Measurements from ENCODE around the gene SCYL2. TPM values are rescaled to one million over a fixed set of nuclear protein-coding genes. Genes with fewer than 3 reads are reported as not detected.
A peak's percentile ranks its signal among the peaks of the same experiment; 100 is the strongest.

SCYL2 gene
- total RNA-seq, 1 donor from 2014 or later, result 73.3 TPM

- Mint-ChIP-seq H3K9me3 (ENCODE audit: low read depth) (peaks cover 4% of the 10 kb centered on the region), H3K4me3 (ENCODE audit: low read depth) (no peak overlapping the region), H3K27me3 (no peaks in the 10 kb centered on the region), H3K27ac (no peak overlapping the region), H3K4me1 (ENCODE audit: low read depth) (peaks cover 3% of the 10 kb centered on the region), H3K36me3 (ENCODE audit: insufficient read depth) (peaks cover 6% of the 10 kb centered on the region)
- no peak for TF ChIP-seq CTCF (IDR thresholded peaks at IDR 0.05; ENCODE audit: unreplicated experiment)
- no peak for DNase-seq (ENCODE audit: low spot score, unreplicated experiment)
These were observed 78.2 kb downstream of the SCYL2 start for GRCh38 chr12:100345020-100345767.

- no peaks in the 10 kb centered on the region for H3K27me3 Mint-ChIP-seq
- TF ChIP-seq CTCF (IDR thresholded peaks at IDR 0.05; ENCODE audit: unreplicated experiment), result no peak
- no peak for DNase-seq (ENCODE audit: low spot score, unreplicated experiment)
- no peak overlapping the region for H3K27ac Mint-ChIP-seq
- H3K36me3 Mint-ChIP-seq (ENCODE audit: insufficient read depth), result peaks cover 4% of the 10 kb centered on the region
- peaks cover 3% of the 10 kb centered on the region for H3K4me1 Mint-ChIP-seq (ENCODE audit: low read depth)
- peaks cover 4% of the 10 kb centered on the region for H3K9me3 Mint-ChIP-seq (ENCODE audit: low read depth)
- H3K4me3 Mint-ChIP-seq (ENCODE audit: low read depth), result no peak overlapping the region
These were observed 79.7 kb downstream of the SCYL2 start for GRCh38 chr12:100346660-100347059.

DNA sequence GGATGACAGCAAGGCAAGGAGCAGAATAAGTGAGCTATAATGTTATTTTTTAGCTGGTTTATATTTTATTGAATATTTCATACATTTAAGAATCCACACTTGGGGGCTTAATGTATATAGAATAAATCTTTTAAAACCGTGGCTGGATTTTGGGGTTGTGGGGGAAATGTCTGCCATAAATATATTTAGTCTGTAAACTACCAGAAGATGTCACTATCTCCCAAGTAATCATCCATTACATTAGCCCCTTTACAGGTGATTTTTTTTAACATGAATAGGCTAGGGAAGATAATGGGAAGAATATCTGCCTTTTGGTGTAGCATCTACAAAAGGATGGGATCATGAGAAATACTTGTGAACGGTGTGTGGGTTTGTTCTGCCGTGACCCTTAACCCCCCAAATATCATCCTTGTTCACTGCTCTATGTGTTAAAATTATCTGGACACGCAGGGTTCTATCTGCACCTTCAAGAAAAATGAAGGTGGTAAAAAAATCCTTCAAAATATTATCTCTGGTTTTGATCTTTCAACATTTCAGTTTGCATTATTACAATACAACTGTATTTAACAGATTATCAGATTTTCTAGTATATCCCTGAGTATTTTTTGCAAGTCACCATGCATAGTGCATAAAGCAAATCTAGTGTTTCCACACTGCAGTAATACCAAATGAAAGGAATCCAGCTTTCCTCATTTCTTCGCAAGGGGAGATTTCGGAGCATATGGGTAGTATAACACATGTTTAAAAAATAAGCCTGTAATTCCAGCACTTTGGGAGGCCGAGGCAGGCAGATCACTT, 81.9 kb downstream of the SCYL2 start:
- no peaks in the 10 kb centered on the region for H3K9me3 Mint-ChIP-seq (ENCODE audit: low read depth)
- no peaks in the 10 kb centered on the region for H3K36me3 Mint-ChIP-seq (ENCODE audit: insufficient read depth)
- no peak overlapping the region for H3K4me3 Mint-ChIP-seq (ENCODE audit: low read depth)

GRCh38 chr12:100356644-100357223, 89.8 kb downstream of the SCYL2 start, which contains the start of gene SLC17A8:
Gene SLC17A8, plus strand, starts transcription at chr12:100357074. Its CDS starts 318 bp downstream, at chr12:100357392.
- DNase-seq (ENCODE audit: low spot score, unreplicated experiment), result peak; percentile 11
- TF ChIP-seq CTCF (IDR thresholded peaks at IDR 0.05; ENCODE audit: unreplicated experiment), result no peak
- Mint-ChIP-seq H3K4me1 (ENCODE audit: low read depth) (peaks cover 16% of the 10 kb centered on the region), H3K4me3 (ENCODE audit: low read depth) (no peak within 1 kb of the TSS), H3K27ac (no peak within 1 kb of the TSS), H3K36me3 (ENCODE audit: insufficient read depth) (no peaks in the 10 kb centered on the region), H3K9me3 (ENCODE audit: low read depth) (no peaks in the 10 kb centered on the region), H3K27me3 (peaks cover 21% of the 10 kb centered on the region)

More for the DNA sequence above, 81.9 kb downstream of the SCYL2 start:
- TF ChIP-seq CTCF (IDR thresholded peaks at IDR 0.05; ENCODE audit: unreplicated experiment), result peak; percentile 59
- Mint-ChIP-seq H3K4me1 (ENCODE audit: low read depth) (peaks cover 3% of the 10 kb centered on the region), H3K27me3 (no peaks in the 10 kb centered on the region), H3K27ac (no peak overlapping the region)
- DNase-seq (ENCODE audit: low spot score, unreplicated experiment), result no peak

DNA sequence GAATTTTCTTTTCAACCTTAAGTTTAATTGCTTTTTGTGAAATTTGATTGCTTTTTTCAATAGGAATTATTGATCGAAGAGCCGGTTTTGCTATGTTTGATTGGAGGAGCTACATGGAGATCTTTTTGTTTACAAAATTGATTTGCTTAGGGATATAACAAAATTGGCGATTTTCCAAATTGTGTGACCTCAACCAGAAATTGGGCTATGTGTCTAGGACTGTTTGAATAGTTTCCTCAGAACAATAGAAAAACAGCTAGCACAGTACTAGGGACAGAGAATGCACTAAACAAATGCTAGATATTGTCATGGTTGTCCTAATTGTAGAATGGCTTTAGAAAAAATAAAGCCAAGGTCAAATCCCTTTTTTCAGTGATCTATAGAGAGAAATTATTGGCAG, 92.3 kb downstream of the SCYL2 start:
- H3K27me3 Mint-ChIP-seq, result peaks cover 21% of the 10 kb centered on the region
- TF ChIP-seq CTCF (IDR thresholded peaks at IDR 0.05; ENCODE audit: unreplicated experiment), result no peak
- H3K4me1 Mint-ChIP-seq (ENCODE audit: low read depth), result peaks cover 16% of the 10 kb centered on the region
- DNase-seq (ENCODE audit: low spot score, unreplicated experiment), result no peak
- no peaks in the 10 kb centered on the region for H3K36me3 Mint-ChIP-seq (ENCODE audit: insufficient read depth)
- no peak overlapping the region for H3K4me3 Mint-ChIP-seq (ENCODE audit: low read depth)
- H3K27ac Mint-ChIP-seq, result no peak overlapping the region
- H3K9me3 Mint-ChIP-seq (ENCODE audit: low read depth), result no peaks in the 10 kb centered on the region
